ENCODE data around the gene LRCOL1.

LRCOL1 gene

DNA sequence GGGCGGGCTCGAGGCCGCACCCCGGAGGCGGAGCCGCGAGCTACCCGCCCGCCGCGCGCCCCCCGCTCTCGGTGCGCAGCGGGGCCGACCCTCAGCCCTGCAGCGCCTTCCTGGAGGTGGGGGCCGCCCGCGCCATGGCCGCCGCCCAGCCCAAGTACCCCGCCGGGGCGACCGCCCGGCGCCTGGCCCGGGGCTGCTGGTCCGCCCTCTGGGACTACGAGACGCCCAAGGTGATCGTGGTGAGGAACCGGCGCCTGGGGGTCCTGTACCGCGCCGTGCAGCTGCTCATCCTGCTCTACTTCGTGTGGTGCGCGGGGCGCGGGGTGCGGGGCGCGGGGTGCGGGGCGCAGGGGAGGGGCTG lies 8.3 kb upstream of the LRCOL1 start, which contains the start of gene P2RX2:
Gene P2RX2, plus strand, starts transcription at position 94 of the 361 bp plus-strand sequence. Its CDS starts 41 bp downstream, at position 135.
- no peak for DNase-seq

DNA sequence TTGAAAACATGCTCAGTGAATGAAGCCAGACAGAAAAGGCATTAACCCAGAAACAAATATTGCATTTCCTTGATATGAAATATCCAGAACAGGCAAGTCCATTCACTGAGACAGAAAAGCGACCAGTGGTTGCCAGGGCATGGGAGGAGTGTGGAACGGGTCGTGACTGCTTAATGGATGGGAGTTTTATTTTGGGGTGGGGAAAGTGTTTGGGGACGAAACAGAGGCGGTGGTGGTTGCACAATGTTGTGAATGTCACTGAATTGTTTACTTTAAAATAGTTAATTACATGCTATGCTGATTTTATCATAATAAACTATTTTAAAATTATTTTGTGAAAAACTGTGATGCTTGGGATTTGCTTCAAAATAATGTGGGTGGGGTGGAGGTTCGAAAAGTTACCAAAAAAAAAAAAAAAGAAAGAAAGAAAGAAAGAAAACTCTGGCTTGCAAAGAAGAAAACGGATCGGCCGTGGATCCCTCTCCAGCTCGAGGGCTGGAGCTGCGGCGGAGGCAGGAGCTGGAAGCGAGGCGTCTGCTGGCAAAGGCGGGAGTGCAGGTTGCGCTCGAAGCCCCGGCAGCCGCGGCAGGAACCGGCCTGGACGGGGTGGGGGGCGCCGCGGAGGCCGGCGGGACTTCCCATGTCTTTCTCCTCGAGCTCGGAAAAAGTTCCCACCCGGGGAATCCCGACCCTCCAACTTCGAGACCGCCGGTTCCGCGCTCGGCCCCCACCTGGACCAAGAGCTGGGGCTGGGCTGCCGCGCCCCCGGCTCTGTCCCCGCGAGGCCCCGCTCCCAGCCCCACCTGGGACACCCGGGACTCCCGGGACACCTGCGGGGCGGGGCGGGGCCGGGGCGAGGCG lies 7.7 kb upstream of the LRCOL1 start:
- DNase-seq = no peak

DNA sequence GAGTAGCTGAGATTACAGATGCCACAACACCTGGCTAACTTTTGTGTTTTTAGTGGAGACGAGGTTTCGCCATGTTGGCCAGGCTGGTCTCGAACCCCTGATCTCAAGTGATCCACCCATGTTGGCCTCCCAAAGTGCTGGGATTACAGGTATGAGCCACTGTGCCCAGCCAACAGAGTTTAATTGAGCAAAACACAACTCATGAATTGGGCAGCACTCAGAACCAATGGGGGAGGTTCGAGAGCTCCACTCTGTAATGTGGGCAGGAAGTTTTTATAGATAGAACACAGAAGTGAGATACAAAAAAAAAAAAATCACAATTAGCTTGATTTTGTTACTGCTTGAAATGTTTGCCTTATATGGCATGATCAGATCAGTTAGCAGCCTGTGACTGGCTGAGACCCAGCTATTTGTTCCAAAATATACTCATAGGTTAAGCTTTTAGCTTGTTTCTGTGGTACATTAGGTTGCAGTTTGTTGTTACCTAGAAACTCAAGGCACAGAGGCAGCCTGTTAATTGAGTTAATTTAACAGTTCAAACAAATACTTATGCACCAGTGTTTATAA lies 6.8 kb upstream of the LRCOL1 start:
- no peak for DNase-seq

DNA sequence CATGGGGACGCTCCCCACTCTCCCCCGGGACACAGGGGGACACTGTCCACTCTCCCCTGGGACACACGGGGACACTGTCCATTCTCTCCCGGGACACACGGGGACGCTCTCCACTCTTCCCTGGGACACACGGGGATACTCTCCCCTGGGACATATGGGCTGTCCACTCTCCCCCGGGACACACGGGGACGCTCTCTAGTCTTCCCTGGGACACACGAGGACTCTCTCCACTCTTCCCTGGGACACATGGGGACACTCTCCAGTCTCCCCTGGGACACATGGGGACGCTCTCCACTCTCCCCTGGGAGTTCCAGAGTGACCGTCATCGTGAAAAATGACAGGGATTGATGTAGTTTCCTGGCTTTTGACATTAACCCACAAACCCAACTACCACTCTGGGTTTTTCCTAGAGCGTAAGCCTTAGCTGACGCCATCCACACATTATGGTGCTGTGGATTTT lies 5.2 kb upstream of the LRCOL1 start:
- no peak for DNase-seq

DNA sequence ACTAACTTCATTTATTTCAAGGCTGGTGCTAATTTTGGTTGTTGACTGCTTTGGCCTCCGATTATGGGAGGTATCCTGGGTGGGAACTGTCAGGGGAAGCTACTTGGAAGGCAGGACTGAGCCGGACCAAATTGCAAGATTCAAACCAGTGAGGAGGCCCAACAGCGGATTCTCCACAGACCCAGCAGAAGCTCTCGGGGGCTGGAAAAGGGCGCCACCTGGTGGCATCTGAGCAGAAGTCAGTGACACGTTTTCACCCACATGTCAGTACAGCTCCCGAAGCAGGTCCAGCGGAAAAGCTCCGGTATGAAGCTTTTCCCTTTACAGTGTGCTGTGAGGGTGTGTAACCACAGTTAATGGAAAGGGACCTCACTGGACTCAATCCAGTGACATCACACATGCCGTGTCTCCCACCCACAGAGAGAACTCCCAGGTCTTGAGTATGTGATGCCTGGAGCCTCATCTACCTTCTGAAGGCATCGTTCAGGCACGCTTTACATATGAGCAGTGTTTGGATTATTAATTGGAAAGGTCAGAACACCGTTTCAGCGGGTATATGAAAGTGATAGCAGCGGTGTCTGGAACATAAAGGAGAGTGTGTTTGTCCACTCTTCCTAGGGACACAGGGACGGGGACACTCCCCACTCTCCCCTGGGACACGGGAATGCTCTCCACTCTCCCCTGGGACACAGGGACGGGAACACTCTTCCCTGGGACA lies 4.6 kb upstream of the LRCOL1 start:
- peak; percentile 78 for DNase-seq

DNA sequence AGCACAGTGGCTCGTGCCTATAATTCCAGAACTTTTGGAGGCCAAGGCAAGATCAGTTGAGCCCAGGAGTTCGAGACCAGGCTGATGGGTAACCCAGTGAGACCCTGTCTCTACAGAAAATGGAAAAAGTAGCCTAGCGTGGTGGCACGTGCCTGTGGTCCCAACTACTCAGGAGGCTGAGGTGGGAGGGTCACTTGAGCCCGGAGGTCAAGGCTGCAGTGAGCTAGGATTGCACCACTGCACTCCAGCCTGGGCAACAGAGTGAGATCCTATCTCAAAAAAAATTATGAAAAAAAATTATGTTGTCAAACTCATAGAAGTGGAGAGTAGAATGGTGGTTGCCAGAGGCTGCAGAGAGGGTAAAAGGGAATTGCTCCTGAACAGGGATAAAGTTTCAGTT lies 3.6 kb upstream of the LRCOL1 start:
- DNase-seq = no peak

DNA sequence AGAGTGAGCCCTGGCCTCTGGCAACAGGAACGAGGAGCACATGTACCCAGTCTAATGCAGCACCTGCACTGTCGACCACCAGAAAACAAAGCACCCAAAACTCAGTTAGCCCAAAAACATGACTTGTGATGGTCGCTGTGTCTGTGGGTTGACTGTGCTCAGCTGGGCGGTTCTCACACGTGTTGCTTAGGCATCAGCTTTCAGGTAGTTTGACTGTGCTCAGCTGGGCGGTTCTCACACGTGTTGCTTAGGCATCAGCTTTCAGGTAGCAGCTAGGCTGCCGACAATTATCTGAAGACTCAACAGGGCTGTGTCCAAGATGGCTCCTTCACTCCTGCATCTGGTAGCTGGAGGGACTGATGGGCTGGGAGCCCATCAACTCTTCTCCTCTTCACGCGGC lies 1.2 kb upstream of the LRCOL1 start:
- no peak for DNase-seq

DNA sequence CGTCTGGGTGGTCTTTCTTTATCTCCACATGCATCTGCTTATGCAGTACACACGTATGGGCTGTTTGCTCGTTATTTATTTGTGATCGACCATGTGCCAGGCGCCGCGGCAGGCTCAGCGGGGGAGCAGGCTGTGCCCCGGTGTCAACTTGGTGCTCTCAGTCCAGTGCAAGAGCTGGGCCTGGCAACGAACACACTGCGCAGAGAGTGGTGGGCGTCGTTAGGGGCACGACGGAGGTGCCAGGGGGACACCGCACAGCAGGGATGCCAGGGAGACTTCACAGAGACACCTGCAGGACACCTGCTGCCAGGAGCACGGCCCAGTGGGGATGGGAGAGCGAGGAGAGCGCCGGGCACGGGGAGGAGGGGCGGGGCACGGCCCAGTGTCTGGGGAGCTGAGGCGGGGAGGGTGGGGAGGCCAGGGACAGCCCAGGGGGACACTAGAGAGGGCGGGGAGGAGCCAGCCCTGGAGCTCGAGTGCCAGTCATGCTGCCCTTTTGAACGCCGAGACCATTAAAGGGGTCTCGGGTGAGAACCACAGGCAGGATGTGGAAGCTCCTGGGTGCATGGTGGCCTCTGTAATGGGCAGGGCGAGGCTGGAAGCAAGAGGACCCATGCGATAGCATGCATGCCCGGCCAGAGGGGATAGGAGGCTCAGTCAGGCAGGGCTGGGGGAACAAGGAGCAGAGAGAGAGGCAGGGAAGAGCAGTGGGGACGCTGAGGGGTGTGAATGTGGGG lies 652 bp upstream of the LRCOL1 start:
- no peak for DNase-seq

DNA sequence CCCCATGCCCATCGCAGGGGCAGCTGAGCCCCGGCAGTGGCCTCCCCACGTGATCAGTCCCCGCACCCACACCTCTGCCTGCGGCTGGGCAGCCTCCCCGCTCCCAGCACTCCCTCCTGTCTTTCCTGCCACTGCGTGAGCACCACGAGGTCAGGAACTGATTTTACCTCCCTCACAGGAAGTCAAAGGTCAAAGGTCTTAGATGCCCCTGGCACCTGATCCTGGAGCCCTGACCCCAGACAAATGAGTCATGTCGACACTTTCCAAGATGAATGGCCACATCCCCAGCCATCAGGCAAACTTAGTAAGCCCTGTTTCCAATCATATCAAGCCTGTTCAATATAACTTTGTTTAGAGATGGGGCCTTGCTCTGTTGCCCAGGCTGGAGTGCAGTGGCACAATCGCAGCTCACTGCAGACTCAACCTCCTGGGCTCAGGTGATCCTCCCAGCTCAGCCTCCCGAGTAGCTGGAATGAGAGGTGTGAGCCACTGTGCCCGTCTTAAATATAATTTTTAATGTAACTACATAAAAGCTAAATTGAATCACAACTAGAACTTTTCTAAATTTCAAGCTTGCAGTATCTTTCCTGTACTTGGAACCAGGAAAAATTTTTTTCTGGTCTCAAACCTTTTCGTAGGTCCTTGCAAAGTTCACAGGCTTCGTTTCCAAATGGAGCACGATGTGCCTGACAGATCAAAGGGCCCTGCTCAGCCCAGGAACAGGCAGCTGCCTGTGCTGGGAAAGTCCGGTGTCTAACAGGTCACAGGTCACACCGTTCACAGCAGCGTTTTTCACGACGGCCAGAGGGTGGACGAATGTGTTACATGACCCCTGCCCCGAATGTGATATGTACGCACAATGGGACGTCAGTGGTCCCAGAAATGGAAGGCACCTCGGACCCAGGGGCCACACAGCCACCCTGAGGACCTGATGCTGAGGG lies 1.9 kb downstream of the LRCOL1 start:
- no peak for DNase-seq

DNA sequence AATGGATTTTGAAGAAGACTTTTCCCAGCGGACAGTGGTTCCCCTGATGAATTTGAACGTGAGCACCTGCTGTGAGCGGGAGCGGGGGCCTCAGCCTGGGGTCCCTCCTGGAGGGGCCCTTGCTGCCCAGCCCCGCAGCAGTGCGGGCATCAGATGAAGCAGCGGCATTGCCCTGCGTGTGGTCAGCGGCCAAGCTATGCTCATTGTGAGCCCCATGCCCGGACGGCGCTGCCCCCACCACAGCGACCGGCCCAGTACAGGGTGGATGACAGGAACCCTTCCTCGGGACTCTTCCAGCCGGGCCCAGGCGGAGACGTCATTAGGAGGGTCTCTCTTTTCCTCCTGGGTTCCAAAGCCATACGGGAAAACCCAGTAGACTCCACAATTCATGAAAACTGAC lies 3.5 kb downstream of the LRCOL1 start:
- DNase-seq = no peak

DNA sequence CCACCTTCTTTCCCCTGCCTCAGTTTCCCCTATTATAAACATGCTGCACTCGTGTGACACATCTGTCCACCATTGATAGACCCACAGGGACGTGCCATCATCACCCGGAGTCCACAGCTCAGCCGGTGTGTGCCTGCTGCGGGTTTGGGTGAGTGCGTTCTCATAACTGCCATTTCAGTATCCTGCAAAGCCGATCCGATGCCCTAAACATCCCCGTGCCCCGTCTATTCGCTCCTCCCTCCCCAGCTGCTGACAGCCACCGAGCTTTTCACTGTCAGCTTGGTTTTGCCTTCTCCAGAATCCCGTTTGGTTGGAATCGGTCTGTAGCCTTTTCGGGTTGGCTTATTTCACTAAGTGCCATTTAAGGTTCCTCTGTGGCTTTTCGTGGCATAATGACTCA lies 3.9 kb downstream of the LRCOL1 start:
- no peak for DNase-seq

DNA sequence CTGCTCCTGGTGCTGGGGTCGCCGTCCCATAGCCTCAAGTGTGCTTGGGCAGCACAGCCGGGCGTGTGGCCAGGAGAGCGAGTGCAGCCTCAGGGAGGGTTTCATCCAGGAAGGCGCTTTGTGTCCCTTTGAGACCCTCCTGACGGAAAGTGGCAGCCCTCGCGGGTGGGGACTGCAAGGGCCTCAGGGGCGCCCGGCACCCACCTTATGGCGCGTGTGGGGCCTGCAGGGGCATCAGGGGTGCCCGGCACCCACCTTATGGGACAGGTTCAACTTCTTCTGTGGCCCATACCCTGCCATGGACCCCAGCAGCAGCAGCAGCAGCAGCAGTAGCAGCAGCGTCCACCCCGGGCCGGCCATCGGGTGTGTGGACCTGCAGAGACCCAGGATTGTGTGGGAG lies 4.5 kb downstream of the LRCOL1 start:
- no peak for DNase-seq

DNA sequence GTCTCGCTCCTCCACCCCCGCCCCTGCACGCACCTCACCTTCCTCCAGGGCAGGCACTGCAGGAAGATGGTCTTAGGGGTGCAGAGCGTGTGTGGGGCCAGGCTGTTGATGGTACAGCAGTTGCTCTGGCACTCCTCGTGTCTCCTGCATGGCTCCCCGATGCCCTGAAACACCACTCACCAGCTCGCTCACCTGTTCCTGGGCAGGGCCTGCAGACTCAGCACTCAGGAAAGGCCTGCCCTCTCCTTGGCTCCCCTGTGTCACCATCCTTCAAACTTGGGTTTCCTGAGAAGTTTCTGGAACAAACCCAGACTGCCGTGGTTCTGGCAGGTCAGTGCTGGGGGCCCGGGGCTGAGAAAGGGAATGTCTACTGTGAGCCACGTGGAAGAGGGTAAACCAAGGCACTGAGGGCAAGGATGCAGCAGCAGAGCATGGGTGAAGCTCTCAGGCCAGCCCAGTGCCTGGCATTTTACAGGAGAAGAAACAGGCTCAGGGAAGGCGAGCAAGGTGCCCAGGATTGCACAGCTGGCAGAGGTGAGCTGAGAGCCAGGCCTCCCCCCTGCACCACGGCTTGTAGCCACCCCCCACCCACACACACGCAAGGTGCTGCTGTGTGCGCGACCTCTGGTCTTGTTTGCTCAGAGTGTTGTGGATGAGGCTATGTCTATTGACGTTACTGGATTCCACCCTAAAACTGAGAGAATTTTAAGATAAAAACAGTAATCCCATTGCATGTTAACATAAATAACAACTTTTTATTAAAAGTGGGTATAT lies 5.5 kb downstream of the LRCOL1 start:
- DNase-seq = no peak

DNA sequence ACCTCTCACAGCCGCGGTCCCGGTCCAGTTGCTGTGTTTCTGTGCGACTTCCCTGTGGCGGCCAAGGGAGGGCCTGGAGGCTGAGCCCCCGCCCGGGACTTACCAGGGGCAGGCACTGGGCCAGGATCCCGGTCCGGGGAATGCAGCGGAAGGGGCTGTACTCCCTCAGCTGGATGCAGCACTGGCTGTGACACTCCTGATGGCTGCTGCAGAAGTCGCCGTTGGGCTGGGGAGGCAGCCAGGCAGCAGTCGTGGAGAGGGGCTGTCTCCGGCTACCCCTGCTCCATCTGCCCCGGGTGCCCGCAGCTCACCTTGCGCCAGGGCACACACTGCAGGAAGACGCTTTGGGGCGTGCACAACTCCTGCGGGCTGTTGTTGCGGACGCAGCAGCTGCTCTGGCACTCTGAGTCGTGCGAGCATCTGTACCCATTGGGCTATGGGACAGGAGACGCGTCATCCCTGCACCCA lies 6.2 kb downstream of the LRCOL1 start:
- DNase-seq = no peak

DNA sequence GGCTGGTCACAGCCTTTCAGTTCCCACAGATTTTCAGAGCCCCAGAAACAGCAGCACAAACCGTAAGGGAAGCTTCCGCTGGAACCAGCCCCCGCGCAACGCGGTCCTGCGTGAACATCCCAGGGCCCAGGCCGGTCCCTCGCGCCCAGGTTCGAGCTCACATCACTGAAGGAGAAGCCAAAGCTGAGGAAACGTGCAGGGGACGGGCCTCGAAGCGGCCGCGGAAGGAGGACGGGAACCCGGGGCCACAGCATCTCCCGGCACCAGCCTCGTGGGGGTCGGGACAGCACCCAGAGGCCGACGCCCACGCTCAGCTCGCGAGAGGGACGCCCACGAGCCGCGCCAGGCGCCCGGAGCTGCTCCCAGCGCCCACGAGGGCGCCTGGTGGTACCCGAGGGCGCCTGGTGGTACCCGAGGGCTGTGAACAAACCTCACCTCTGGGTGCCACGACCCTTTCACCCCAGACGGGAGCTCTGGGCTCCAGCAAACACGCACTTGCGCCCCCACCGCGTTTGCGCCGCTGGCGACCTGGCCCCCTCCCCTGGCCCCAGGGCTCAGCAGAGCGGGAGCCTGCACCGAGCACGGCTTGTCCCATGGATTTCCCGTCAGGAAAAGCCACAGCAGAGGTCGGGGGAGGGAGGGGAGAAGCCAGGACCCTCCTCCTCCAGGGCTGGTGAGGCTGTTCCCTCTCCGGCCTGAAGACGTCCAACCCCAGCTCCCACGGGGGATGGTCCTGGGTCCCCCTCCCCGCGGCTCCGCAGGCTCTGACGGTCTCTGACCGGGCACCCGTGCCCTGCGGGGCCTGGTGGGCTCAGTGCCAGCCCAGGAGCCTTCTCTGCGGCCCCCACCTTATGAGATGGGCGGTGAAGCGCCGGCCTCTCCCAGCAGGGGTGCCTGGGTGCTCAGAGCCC lies 6.9 kb downstream of the LRCOL1 start:
- no peak for DNase-seq

DNA sequence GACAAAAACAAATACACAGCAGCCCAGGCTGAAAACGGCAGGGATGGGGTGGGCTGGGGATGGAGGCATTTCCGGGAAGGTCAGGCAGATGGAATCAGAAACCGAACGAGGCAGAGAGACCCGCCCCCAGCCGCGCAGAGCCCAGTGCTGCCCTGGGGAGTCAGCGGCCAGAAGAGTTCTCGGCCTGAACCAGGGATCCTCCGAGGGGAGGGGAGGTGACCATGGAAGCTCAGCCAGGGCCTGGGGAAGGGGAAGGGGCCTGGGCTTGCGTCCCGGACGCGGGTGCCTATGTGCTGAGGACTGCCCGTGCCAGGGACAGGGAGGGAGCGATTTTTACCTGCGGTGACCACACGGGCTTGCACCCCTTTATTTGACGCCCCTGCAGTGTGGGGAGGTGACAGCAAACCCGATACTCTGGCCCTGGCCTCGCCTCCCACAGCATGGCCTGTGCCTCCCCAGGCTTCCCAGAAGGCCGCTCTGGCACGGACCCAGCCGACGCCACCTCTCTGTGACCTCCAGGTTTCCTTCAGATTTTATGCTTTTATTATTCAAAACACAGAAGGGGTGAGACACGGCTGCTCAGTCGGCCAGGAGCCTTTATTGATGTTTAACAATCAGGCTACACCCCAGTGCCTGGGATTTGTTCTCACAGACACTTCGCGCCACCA lies 7.7 kb downstream of the LRCOL1 start:
- DNase-seq = no peak

DNA sequence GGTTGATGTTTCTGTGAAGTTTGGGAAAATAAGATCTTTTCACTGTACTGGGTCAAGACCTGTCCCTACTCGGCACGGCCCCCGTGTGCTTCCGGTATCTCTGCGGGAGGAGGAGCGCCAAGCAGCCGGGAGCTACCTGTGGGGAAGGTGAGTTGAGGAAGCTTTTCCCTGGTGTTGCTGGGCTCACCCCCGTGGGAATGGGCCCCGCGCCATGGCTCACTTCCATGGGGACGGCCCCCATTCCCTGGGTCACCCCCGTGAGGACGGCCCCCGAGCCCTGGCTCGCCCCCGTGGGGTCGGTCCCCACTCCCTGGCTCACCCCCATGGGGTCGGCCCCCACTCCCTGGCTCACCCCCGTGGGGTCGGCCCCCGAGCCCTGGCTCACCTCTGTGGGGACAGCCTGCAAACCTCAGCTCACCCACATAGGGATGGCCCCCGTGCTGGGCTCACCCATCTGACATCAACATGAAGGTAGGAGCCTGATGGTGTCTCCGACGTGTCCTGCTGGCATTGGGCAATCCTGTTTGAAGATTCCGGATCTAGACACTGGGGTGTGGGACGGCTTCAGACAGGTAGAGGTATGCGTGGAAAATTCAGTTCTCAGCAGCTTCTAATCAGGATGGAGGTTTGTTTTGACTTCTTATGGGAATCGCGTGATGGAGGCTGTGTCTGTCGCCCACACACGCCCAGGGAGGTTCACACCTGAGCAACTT lies 9.1 kb downstream of the LRCOL1 start:
- no peak for DNase-seq
